ENCODE results near the gene JADE2. TPM values are rescaled to one million over a fixed set of nuclear protein-coding genes. Genes with fewer than 3 reads are reported as not detected.

The JADE2 gene
- total RNA-seq, 1 experiment from 2014 or later: 138 TPM

DNA sequence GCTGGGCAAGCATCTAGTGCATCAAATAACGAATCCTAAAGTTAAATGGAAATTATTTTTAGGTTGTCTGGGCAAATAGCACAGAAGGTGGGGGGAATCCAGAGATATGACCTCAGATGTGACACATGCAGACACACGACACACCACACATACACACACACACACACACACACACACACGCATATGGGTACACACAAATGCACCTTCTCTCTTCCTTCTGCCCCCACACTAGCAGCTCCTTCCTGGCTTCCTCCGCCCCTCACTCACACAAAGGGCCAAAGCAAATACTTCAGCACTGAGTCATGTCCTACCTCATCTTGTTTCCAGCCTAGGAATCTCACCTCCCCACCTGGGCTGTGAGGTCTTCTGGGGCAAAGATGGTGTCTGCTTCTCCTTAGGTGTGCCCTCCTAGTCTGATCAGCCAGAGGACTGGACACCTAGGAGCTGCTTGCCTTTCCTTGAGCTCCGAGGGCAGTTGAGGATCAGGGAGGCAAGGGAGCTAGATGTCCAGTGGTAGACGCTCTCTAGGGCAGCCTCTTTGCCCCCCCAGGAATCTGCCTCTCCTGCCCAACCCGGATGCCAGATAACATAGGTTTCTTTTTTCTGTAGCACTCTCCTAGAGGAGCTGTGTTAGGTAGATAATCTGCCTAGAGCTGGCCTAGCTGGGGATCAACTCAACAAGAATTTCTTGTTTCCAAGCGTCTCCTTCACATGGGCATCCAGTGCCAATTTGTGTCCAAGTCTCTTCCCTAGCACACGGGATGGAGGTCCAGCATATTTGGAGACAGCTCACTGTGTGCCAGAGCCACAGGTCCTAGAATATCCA, 14.3 kb upstream of the JADE2 start:
- intact Hi-C loops (cut with micrococcal nuclease): loop anchor here (1.0 to 5.0 kb wide), 2 partner anchors 72 to 139 kb away; partner anchors contain the start of gene UBE2B
- CTCF ChIA-PET: interaction anchor here (0.6 to 4.5 kb wide), 39 partner anchors 9 to 312 kb away, joined by 3 to 57 read pairs (median 6); partner anchors contain the start of genes CDKN2AIPNL, JADE2 and UBE2B
- no peaks in the 10 kb centered on the region for H3K27me3 Mint-ChIP-seq (ENCODE audit: insufficient read depth, unreplicated experiment)
- H3K9me3 Mint-ChIP-seq (ENCODE audit: unreplicated experiment): no peaks in the 10 kb centered on the region
- DNase-seq (ENCODE audit: unreplicated experiment): peak; percentile 87
- TF ChIP-seq, protein P1, sequence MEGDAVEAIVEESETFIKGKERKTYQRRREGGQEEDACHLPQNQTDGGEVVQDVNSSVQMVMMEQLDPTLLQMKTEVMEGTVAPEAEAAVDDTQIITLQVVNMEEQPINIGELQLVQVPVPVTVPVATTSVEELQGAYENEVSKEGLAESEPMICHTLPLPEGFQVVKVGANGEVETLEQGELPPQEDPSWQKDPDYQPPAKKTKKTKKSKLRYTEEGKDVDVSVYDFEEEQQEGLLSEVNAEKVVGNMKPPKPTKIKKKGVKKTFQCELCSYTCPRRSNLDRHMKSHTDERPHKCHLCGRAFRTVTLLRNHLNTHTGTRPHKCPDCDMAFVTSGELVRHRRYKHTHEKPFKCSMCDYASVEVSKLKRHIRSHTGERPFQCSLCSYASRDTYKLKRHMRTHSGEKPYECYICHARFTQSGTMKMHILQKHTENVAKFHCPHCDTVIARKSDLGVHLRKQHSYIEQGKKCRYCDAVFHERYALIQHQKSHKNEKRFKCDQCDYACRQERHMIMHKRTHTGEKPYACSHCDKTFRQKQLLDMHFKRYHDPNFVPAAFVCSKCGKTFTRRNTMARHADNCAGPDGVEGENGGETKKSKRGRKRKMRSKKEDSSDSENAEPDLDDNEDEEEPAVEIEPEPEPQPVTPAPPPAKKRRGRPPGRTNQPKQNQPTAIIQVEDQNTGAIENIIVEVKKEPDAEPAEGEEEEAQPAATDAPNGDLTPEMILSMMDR (IDR thresholded peaks at IDR 0.05; ENCODE audit: unreplicated experiment): no peak
- BruUV-seq (replicated peaks): TSS peak; percentile 83
- peaks cover 63% of the 10 kb centered on the region for H3K4me1 Mint-ChIP-seq (ENCODE audit: insufficient read depth, unreplicated experiment)
- POLR2A ChIA-PET: interaction anchor here (0.7 to 20.3 kb wide), 31 partner anchors 8 to 334 kb away, joined by 3 to 300 read pairs (median 7); partner anchors contain the start of genes CDKN2AIPNL, JADE2, SEC24A and SKP1
- H3K27ac Mint-ChIP-seq (ENCODE audit: low read depth, unreplicated experiment): peak overlapping the region; percentile 82
- peaks cover 6% of the 10 kb centered on the region for H3K36me3 Mint-ChIP-seq (ENCODE audit: insufficient read depth, unreplicated experiment)
- H3K4me3 Mint-ChIP-seq (ENCODE audit: unreplicated experiment): peak overlapping the region; percentile 48

DNA sequence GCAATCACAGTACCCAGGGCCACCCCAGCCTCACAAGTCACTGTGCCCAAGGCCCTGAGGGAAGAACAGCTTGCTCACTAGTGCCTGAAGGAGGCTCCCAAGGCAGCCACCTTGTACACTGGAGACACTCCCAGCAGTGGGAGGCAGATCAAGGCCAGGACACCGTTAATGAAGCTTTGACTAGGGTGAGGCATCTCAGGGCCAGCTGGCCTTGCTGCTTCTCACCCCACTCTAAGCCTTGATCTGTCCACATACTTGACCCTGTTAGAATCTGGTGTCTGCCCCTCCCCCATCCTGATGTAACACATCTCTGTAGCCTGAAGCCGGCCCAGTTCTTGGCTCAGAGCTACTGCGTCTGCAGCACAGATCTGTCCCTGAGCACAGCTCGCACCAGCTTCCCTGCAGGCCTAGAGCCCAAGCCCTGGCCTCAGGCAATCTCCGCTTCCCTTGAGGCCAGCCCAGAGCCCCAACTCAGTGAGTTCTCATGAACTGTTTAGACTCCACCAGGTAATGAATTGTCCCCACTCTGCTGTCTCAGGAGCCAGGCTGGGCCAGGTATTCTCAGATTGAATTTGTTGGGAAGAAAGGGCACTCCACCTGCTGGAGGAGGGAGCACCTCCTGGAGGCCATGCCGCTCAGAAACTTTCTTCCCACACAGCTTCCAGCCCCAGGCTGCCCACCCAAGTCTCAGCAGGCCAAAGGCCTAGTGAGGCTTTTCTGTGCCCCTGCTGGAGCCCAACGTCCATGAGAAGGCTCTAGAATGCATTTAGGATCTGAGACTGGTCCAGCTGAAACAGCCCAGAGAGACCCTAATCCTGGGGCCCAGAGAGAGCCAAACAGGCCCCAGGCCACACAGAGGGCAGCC, 13.4 kb upstream of the JADE2 start:
- H3K4me3 Mint-ChIP-seq (ENCODE audit: unreplicated experiment): peak overlapping the region; percentile 48
- no peaks in the 10 kb centered on the region for H3K9me3 Mint-ChIP-seq (ENCODE audit: unreplicated experiment)
- ChIA-PET POLR2A (interaction anchor here (0.5 to 20.3 kb wide), 35 partner anchors 9 to 348 kb away, joined by 3 to 300 read pairs (median 7); partner anchors contain the start of genes CDKN2AIPNL, JADE2, SEC24A and SKP1), CTCF (interaction anchor here (0.5 to 4.5 kb wide), 42 partner anchors 9 to 415 kb away, joined by 3 to 57 read pairs (median 6); partner anchors contain the start of genes CDKN2AIPNL, JADE2 and UBE2B)
- H3K27me3 Mint-ChIP-seq (ENCODE audit: insufficient read depth, unreplicated experiment): no peaks in the 10 kb centered on the region
- no TSS peak for BruUV-seq (replicated peaks)
- TF ChIP-seq, protein P1 (IDR thresholded peaks at IDR 0.05; ENCODE audit: unreplicated experiment): peak; percentile 61
- H3K36me3 Mint-ChIP-seq (ENCODE audit: insufficient read depth, unreplicated experiment): peaks cover 6% of the 10 kb centered on the region
- peak overlapping the region; percentile 82 for H3K27ac Mint-ChIP-seq (ENCODE audit: low read depth, unreplicated experiment)
- intact Hi-C loops (cut with micrococcal nuclease): loop anchor here (1.0 to 5.0 kb wide), 6 partner anchors 12 to 209 kb away; partner anchors contain the start of genes CDKN2AIPNL and UBE2B
- DNase-seq (ENCODE audit: unreplicated experiment): peak; percentile 95
- H3K4me1 Mint-ChIP-seq (ENCODE audit: insufficient read depth, unreplicated experiment): peaks cover 54% of the 10 kb centered on the region

DNA sequence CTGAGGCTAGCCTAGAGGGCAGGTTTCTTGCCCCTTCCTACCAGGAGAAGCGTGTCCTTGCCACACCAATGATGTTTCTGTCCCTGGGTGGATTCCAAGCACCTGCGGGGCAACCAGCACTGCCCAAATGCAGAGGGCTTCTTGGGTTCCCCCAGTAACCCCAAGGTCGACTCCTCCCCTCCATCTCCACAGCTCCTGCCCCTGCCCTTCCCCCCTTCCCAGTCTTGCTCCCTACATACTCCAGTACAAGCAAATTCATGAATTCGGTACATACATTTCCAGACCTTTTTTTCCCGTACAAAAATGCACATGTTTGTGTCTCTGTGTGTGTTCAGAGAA, 12.8 kb upstream of the JADE2 start:
- intact Hi-C loops (cut with micrococcal nuclease): loop anchor here (1.0 to 5.0 kb wide), 5 partner anchors 12 to 209 kb away; partner anchors contain the start of genes CDKN2AIPNL and UBE2B
- Mint-ChIP-seq H3K4me3 (ENCODE audit: unreplicated experiment) (peak overlapping the region; percentile 48), H3K27ac (ENCODE audit: low read depth, unreplicated experiment) (peak overlapping the region; percentile 82), H3K36me3 (ENCODE audit: insufficient read depth, unreplicated experiment) (peaks cover 6% of the 10 kb centered on the region), H3K4me1 (ENCODE audit: insufficient read depth, unreplicated experiment) (peaks cover 48% of the 10 kb centered on the region), H3K27me3 (ENCODE audit: insufficient read depth, unreplicated experiment) (no peaks in the 10 kb centered on the region), H3K9me3 (ENCODE audit: unreplicated experiment) (no peaks in the 10 kb centered on the region)
- no peak for DNase-seq (ENCODE audit: unreplicated experiment)
- BruUV-seq (replicated peaks): no TSS peak
- TF ChIP-seq, protein P1 (IDR thresholded peaks at IDR 0.05; ENCODE audit: unreplicated experiment): no peak
- ChIA-PET CTCF (interaction anchor here (0.6 to 4.5 kb wide), 23 partner anchors 8 to 326 kb away, joined by 3 to 57 read pairs (median 9); partner anchors contain the start of genes CDKN2AIPNL, JADE2 and UBE2B), POLR2A (interaction anchor here (0.5 to 20.3 kb wide), 19 partner anchors 8 to 349 kb away, joined by 3 to 300 read pairs (median 11); partner anchors contain the start of genes CDKN2AIPNL, JADE2, SKP1 and UBE2B)

All from MCF 10A (cell line).